Astrocyte (in vitro differentiated cells and primary cell): ENCODE data around the gene FCRLA. TPM values are rescaled to one million over a fixed set of nuclear protein-coding genes. Genes with fewer than 3 reads are reported as not detected.
"Not testable (repeated sequence)": the region's sequence is repeated elsewhere in the genome, so short reads cannot be mapped to it uniquely, and the experiment has no call there.

Source experiments
- DNase-seq: peaks from one replicate; pipeline ENCODE4 v3.0.0-alpha.2; 2010; ENCODE audit warnings: low read depth
- FAIRE-seq: peaks from 2 replicates; lab custom pipeline; 2011; peaks lifted over from hg19 to GRCh38; lab: Jason Lieb, UNC
- H2AFZ ChIP-seq: 2 replicates; pipeline ENCODE4 v1.6.0; 2012; ENCODE audit warnings: low read depth, low read length, inconsistent platforms
- H3K27ac ChIP-seq: 2 replicates; pipeline ENCODE4 v1.5.1; 2011; ENCODE audit warnings: low read depth, low read length, inconsistent platforms
- H3K27me3 ChIP-seq: 2 replicates; pipeline ENCODE4 v1.6.0; 2011; ENCODE audit warnings: low read length, inconsistent platforms; ENCODE audit not compliant: insufficient read depth
- H3K36me3 ChIP-seq: 2 replicates; pipeline ENCODE4 v1.5.1; 2011; ENCODE audit warnings: low read length, inconsistent platforms; ENCODE audit not compliant: insufficient read depth
- H3K4me1 ChIP-seq: 2 replicates; pipeline ENCODE4 v1.5.1; 2011; ENCODE audit warnings: low read length, inconsistent platforms; ENCODE audit not compliant: insufficient read depth
- H3K4me2 ChIP-seq: 2 replicates; pipeline ENCODE4 v1.6.0; 2012; ENCODE audit warnings: low read length, inconsistent platforms
- H3K4me3 ChIP-seq: 2 replicates; pipeline ENCODE4 v1.5.1; 2011; ENCODE audit warnings: low read depth, mild to moderate bottlenecking, low read length, inconsistent platforms; ENCODE audit not compliant: insufficient read depth
- H3K79me2 ChIP-seq: 2 replicates; pipeline ENCODE4 v1.6.0; 2012; ENCODE audit warnings: mild to moderate bottlenecking, low read length, inconsistent platforms; ENCODE audit not compliant: insufficient read depth
- H3K9ac ChIP-seq: 2 replicates; pipeline ENCODE4 v1.6.0; 2012; ENCODE audit warnings: mild to moderate bottlenecking, low read length, inconsistent platforms
- H3K9me3 ChIP-seq: 2 replicates; pipeline ENCODE4 v1.5.1; 2012; ENCODE audit warnings: low read depth, mild to moderate bottlenecking, low read length, inconsistent platforms; ENCODE audit not compliant: insufficient read depth
- H4K20me1 ChIP-seq: 2 replicates; pipeline ENCODE4 v1.6.0; 2012; ENCODE audit warnings: low read length, inconsistent platforms; ENCODE audit not compliant: insufficient read depth
- H3K27ac Mint-ChIP-seq: one replicate; pipeline ENCODE4 v1.8.0; 2021; ENCODE audit warnings: mild to moderate bottlenecking, mixed read lengths; ENCODE audit not compliant: unreplicated experiment
- H3K27me3 Mint-ChIP-seq: one replicate; pipeline ENCODE4 v1.8.0; 2021; ENCODE audit warnings: low read depth, mixed read lengths; ENCODE audit not compliant: unreplicated experiment
- H3K36me3 Mint-ChIP-seq: one replicate; pipeline ENCODE4 v1.8.0; 2021; ENCODE audit warnings: low read depth, mixed read lengths; ENCODE audit not compliant: unreplicated experiment
- H3K4me1 Mint-ChIP-seq: one replicate; pipeline ENCODE4 v1.8.0; 2021; ENCODE audit warnings: low read depth, mixed read lengths; ENCODE audit not compliant: unreplicated experiment
- H3K4me3 Mint-ChIP-seq: one replicate; pipeline ENCODE4 v1.8.0; 2021; ENCODE audit warnings: mild to moderate bottlenecking, moderate library complexity, mixed read lengths; ENCODE audit not compliant: unreplicated experiment
- H3K9me3 Mint-ChIP-seq: one replicate; pipeline ENCODE4 v1.8.0; 2021; ENCODE audit warnings: mild to moderate bottlenecking, mixed read lengths; ENCODE audit not compliant: unreplicated experiment
- CTCF ChIP-seq: IDR thresholded peaks from 2 replicates; pipeline ENCODE4 v1.5.1; 2011; ENCODE audit warnings: low read depth, mild to moderate bottlenecking, inconsistent platforms, low read length, moderate library complexity; ENCODE audit not compliant: insufficient read depth
- EZH2 ChIP-seq: IDR thresholded peaks from 2 replicates; pipeline ENCODE4 v1.6.1; 2012; ENCODE audit warnings: mild to moderate bottlenecking, low read length, inconsistent platforms; ENCODE audit not compliant: insufficient read depth
- total RNA-seq: library from RNA; stranded (reverse); gene quantifications from 2 replicates; pipeline ENCODE4 v1.2.1, GENCODE V29; 2021

The FCRLA gene
- total RNA-seq, 1 donor from 2014 or later, result 0.45 TPM

DNA sequence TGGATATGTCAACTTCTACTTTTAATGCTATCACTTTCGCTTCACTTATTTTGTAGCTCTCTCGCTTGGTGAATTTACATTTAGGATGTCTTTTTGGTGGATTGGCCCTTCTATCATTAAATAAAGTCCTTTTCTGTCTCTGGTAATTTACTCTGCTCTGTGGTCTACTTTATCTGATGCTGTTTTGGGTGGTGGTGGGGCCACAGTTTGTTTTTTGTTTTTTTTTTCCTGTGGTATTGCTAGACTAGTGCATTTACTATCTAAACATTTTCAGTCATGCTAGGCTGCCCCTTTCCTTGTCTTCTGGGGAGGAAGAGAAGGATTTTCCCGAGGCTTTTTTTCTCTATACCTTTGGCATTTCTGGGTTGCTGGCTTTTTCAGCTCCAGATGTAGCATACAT is 18.1 kb upstream of the FCRLA start:
- no peaks in the 10 kb centered on the region for H3K36me3 ChIP-seq
- Mint-ChIP-seq H3K36me3 (no peaks in the 10 kb centered on the region), H3K27ac (no peak overlapping the region), H3K27me3 (peaks cover 4% of the 10 kb centered on the region), H3K4me3 (no peak overlapping the region), H3K4me1 (no peaks in the 10 kb centered on the region), H3K9me3 (no peaks in the 10 kb centered on the region)
- FAIRE-seq (no peak), DNase-seq (no peak)
- no peak overlapping the region for H3K4me2 ChIP-seq
- no peaks in the 10 kb centered on the region for H3K27me3 ChIP-seq
- no peak overlapping the region for H3K27ac ChIP-seq
- no peak overlapping the region for H3K9ac ChIP-seq
- H4K20me1 ChIP-seq, result no peaks in the 10 kb centered on the region
- H3K9me3 ChIP-seq, result no peaks in the 10 kb centered on the region
- no peak for TF ChIP-seq CTCF
- TF ChIP-seq EZH2, result no peak
- H3K4me3 ChIP-seq, result no peak overlapping the region
- no peaks in the 10 kb centered on the region for H3K4me1 ChIP-seq
- H3K79me2 ChIP-seq, result no peaks in the 10 kb centered on the region
- no peak overlapping the region for H2AFZ ChIP-seq

GRCh38 chr1:161691846-161692245 is 15.2 kb upstream of the FCRLA start:
- H4K20me1 ChIP-seq, result no peaks in the 10 kb centered on the region
- Mint-ChIP-seq H3K36me3 (no peaks in the 10 kb centered on the region), H3K27ac (no peak overlapping the region), H3K9me3 (peaks cover 6% of the 10 kb centered on the region), H3K4me3 (no peak overlapping the region), H3K4me1 (no peaks in the 10 kb centered on the region), H3K27me3 (peaks cover 20% of the 10 kb centered on the region)
- H3K79me2 ChIP-seq, result no peaks in the 10 kb centered on the region
- H3K4me2 ChIP-seq, result no peak overlapping the region
- no peaks in the 10 kb centered on the region for H3K9me3 ChIP-seq
- H3K9ac ChIP-seq, result no peak overlapping the region
- no peak overlapping the region for H3K4me3 ChIP-seq
- H3K4me1 ChIP-seq, result no peaks in the 10 kb centered on the region
- DNase-seq (no peak), FAIRE-seq (no peak)
- no peak overlapping the region for H3K27ac ChIP-seq
- H2AFZ ChIP-seq, result no peak overlapping the region
- no peaks in the 10 kb centered on the region for H3K36me3 ChIP-seq
- TF ChIP-seq CTCF, result no peak
- no peak for TF ChIP-seq EZH2
- no peaks in the 10 kb centered on the region for H3K27me3 ChIP-seq

- not testable (repeated sequence) for H3K9me3 Mint-ChIP-seq, H2AFZ ChIP-seq, FAIRE-seq, H3K4me3 ChIP-seq, H3K36me3 Mint-ChIP-seq, H3K4me1 Mint-ChIP-seq, H3K4me3 Mint-ChIP-seq, H3K36me3 ChIP-seq, H3K27ac Mint-ChIP-seq, H3K9me3 ChIP-seq, H3K9ac ChIP-seq, H3K27me3 ChIP-seq, H4K20me1 ChIP-seq, H3K4me2 ChIP-seq, H3K79me2 ChIP-seq, H3K4me1 ChIP-seq, H3K27ac ChIP-seq, DNase-seq
- peaks cover 26% of the 10 kb centered on the region for H3K27me3 Mint-ChIP-seq
Observed at GRCh38 chr1:161693020-161693712, 13.9 kb upstream of the FCRLA start.

GRCh38 chr1:161698302-161698701 is 8.7 kb upstream of the FCRLA start:
- not testable (repeated sequence) for H3K9me3 ChIP-seq, H3K36me3 ChIP-seq, H3K4me2 ChIP-seq, H3K4me1 Mint-ChIP-seq, H3K4me3 Mint-ChIP-seq, H2AFZ ChIP-seq, H3K36me3 Mint-ChIP-seq, H3K4me3 ChIP-seq, H3K79me2 ChIP-seq, H3K9ac ChIP-seq, H3K9me3 Mint-ChIP-seq, H3K27ac Mint-ChIP-seq, DNase-seq, H3K4me1 ChIP-seq, H3K27me3 ChIP-seq, H4K20me1 ChIP-seq, H3K27ac ChIP-seq, FAIRE-seq
- H3K27me3 Mint-ChIP-seq, result peaks cover 26% of the 10 kb centered on the region
